Measurements from ENCODE around the gene SRRM4.
A peak's percentile ranks its signal among the peaks of the same experiment; 100 is the strongest.
"Not testable (repeated sequence)": the region's sequence is repeated elsewhere in the genome, so short reads cannot be mapped to it uniquely, and the experiment has no call there.

The SRRM4 gene

DNA sequence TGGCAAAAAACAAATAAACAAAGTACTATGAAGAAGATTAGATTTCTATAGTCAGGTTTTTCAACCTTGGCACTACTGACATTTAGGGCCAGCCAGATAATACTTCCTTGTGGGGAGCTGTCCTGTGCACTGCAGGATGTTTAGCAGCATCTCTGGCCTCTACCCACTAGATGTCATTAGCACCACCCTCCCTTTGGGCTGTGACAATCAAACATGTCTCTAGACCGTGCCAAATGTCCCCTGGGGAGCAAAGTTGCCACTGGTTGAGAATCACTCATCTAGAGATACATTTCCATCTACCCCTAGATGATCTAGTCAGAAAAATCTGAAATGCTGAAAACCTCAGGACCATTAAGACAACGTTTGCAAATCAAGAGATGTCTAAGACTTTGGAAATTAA is 29.9 kb downstream of the SRRM4 start:
- DNase-seq, result no peak

DNA sequence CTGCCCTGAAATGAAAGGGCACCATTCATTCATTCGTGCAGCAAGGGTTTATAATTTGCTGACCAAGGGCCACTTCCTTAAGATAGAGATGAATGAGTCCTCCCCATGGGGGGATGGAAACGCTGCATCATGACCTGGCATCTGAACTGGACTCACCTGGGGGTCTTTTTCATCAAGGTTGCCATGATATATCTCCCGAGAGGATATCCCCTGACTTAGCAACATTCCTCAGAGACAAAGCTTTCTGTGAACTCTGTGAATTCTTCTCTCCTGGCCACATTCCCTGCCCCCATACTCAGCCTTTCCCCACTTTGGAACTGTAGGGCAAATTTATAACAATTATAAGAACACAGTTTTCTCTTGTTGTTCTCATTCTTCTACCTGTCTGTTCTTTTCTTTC is 30.8 kb downstream of the SRRM4 start:
- no peak for DNase-seq

- no peak for DNase-seq
These were observed 31.7 kb downstream of the SRRM4 start for GRCh38 chr12:119013023-119013422.

DNA sequence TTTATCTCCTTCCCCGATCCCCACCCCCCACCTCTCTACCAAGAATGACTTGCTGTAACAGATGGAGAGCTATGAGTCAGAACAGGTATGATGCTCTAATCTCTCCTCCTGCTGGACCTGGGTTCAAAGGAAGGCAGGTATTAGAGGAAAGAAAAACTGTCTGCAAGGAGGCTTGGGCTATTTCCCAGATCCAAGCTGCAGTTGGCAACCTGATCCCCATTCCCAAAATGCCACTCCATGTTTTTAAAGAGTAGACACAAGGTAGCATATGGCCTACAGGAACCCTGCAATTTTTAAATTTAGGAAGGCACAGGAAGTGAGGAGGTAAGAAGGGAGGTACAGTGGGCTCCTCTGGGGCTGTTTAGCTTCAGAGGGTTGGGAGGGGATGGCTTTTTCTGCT is 33.0 kb downstream of the SRRM4 start:
- no peak for DNase-seq

DNA sequence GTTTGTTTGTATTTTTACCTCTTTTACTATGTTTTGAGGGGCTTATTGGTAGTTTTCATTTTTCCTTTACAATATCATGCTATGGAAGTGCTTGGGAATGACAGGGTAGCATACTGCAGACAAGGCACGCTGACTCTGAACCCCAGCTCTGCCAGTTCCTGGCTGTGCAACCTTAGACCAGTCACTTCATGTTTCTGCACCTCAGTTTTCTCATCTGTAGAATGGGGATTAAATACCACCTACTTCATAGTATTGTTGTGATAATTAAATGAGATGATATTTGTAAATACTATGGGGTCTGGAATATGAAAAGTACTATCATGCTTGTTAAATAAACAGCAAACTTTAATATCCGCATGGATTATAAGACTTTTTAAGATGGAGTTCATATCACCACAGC is 35.4 kb downstream of the SRRM4 start:
- no peak for DNase-seq

GRCh38 chr12:119019166-119019565 is 37.8 kb downstream of the SRRM4 start:
- DNase-seq, result no peak

GRCh38 chr12:119020406-119021360 is 39.3 kb downstream of the SRRM4 start:
- peak; percentile 4 to 8 for DNase-seq

DNA sequence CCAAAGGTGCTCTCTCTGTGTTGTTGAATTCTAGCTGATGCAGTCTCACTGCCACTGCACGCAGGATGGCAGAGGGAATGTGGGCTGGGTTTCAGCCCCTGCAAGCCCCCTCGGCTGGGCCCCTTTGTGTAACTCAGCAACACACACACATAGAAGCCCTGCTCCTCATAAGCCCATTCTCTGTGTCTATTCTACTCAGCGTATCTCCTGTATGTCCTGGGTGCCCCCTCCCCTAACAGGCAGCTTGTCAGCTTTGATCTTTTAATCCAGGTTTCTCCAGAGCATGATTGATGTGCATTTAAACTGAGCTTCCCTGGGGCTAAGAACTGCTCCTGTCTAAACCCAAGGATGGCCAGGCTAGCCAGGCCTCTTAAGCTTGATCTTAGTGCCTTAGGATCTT is 43.0 kb downstream of the SRRM4 start:
- DNase-seq, result no peak

DNA sequence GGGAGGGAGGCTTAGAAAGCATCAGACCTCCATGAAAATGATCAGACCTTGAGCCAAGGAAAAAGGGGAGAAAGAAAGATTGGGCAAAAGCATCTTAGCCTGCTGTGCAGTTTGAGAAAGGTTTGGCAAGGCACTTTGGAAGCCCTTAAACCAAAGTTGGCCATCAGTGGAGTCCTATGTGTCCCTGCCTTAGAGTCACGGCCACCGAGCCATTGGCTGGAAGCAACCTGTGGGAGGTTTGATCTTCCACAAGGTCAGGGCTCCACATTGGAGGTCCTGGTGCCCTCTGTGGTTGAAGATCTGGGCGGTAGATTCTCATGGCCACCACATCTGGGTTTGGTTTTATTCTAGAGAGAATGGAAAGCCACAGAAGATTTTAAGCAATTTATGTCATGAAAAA is 44.4 kb downstream of the SRRM4 start:
- no peak for DNase-seq

DNA sequence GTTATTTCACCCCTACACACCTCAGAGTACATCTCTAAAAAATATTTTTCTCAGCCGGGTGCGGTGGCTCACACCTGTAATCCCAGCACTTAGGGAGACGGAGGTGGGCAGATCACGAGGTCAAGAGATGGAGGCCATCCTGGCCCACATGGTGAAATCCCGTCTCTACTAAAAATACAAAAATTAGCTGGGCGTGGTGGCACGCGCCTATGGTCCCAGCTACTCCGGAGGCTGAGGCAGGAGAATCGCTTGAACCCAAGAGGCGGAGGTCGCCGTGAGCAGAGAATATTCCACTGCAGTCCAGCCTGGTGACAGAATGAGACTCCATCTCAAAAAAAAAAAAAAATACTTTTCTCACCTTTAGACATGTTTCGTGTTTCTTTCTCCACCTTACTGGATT is 52.0 kb downstream of the SRRM4 start:
- DNase-seq, result not testable (repeated sequence)

GRCh38 chr12:119036878-119037825 is 55.8 kb downstream of the SRRM4 start:
- peak; percentile 10 to 12 for DNase-seq

GRCh38 chr12:119044094-119044493 is 62.8 kb downstream of the SRRM4 start:
- DNase-seq, result no peak

DNA sequence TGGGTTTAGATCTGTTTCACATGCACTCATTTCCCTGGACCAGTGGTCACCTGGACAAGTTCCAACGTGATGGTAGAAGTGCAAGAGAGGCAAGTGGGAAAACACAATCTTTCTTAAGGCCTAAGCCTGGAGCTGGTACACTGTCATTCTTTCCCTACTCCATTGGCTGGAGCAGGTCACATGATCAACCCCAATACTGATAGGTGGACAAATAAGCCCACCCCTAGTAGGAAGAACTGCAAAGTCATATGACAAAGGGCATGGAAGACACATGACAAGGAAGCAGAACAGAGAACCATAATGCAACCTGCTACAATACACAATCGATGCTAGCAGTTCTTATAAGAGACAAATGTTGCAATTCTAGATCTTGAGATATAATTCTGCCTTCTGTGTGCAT is 66.3 kb downstream of the SRRM4 start:
- no peak for DNase-seq

GRCh38 chr12:119050663-119051062 is 69.3 kb downstream of the SRRM4 start:
- DNase-seq, result no peak

DNA sequence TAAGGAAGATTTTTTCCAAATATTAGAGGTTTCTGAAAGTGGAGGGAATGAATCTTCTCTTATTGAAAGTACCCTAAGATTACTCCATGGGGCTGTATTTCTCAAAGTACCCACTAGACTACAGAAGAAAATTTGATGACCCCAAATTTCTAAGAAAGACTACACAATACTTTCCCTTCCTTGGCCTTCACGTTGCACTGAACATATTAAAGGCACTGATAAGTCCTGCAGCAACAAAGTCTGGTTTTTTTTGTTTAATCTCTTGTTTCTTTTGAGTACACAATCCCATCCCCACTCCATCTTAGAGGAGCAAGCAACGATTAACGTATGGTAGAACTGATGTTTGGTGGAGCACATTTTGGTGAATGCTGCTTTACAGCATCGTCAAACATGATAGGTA is 70.1 kb downstream of the SRRM4 start:
- DNase-seq, result no peak

DNA sequence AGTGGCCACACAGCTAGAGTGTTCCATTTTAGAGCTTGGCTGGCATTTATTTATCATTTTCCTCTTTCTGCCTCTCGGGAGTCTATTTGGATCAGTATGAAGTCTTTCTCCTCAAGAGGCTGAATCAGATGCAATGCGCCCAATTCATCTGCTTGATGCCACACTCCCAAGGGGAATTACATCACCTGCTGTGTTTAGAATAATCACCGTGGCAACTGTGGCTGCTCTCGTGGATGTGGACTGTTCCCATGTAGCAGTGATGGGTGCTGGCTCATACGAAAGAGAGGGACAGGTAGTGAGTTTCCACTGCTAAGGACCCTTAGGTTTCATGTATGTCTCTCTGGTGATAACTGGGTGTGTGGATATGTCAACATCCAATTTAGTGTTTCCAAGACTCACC is 70.7 kb downstream of the SRRM4 start:
- DNase-seq, result no peak

DNA sequence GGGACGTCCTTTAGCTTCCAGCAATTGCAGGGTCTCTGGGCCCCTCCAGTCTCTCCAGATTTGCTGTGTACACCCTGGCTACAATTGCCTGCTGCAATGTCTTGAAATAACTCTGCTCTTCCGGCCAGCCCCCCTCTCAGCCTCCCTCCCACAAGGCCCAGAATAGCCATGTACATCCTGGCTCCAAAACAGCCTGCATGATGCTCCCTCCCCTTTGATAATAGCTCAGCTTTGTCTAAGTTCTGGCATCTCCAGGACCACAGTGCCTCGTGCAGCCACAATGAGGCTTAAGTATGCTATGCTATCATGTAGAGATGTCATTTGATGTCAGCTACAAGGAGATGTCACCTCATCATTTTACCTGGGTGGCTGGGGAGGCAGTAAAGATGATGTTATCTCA is 74.6 kb downstream of the SRRM4 start:
- no peak for DNase-seq

DNA sequence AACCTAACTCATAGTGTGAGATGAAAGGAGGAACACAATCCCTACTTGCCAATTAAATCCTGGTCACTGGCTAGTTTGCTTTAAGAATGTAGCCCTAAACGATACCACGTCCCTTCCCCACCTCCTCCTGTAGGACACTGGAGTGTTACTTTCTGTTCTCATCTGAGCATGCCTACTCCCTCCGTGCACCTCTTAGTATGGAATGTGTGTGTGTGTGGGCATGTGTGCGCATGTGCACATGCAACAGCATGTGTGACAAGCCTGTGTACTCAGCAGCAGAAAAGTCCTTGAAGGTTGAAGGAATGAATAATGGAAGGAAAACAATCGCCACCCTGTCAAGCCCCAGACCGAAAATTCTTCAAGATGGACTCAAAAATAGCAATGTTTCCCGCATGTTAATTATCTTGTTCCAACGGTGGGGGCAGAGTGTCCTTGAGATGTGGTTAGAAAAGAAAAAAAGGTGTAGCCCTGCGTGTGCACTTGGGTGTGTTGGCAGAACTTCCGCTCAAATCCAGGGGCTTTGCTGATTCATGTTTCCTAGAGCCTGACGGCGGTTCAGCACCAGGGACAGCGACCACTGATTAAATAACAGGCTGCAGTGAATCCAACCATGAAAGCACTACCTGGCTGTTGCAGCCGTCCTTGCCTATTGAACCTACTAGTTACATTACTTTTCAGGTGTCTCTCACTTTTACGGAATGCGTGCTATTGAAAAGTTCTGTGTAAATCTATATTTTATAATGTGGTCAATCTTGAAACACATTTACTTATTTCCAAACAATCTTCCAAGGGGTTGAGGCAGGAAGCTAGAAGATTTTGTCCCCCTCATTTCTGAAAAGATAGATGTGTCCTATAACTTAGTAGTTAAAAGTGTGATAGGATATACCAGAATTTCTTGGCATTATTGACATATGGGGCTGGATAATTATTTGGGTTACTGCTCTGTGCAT is 79.8 kb downstream of the SRRM4 start:
- DNase-seq, result peak; percentile 5 to 7

- DNase-seq, result no peak
These were observed 87.0 kb downstream of the SRRM4 start for GRCh38 chr12:119068129-119068856.

- no peak for DNase-seq
These were observed 87.9 kb downstream of the SRRM4 start for GRCh38 chr12:119069147-119069642.

DNA sequence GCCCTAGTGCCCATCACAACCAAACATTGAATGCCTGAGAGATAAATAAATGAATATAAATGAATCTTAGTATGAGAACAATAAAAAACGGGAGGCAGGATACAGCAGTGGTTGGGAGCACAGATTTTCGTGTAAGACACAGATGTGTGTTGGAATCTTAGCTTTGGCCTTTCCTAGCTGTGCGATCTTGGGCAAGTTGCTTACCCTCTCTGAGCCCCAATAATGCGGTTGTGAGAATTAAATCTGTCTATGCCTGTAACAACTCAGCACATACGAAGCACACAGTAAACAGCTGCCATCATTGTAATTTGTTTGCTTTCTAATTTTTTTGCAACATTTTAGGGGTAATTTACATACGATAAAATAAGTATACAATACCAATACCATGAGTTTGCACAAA is 89.8 kb downstream of the SRRM4 start:
- DNase-seq, result no peak

All from stimulated activated CD4-positive, alpha-beta T cell treated with anti-CD3 and anti-CD28 coated beads, Interleukin-2, amount 100 ng/mL, for 48 hours (primary cell).